Ecto neural progenitor cell (in vitro differentiated cells): ENCODE measurements around the gene SARM1.

Source experiments
- DNase-seq: peaks from one replicate; pipeline ENCODE4 v3.0.0-alpha.2; 2018; ENCODE audit warnings: low spot score

The SARM1 gene

DNA sequence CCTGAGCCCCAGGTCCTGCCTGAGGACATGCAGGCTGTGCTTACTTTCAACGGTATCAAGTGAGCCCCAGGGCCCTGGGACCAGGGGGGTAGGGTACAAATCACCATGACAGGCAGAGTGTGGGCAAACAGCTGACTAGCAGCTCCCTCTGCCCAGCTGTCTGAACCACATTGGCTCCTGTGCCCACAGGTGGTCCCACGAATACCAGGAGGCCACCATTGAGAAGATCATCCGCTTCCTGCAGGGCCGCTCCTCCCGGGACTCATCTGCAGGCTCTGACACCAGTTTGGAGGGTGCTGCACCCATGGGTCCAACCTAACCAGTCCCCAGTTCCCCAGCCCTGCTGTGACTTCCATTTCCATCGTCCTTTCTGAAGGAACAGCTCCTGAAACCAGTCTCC lies 24.5 kb downstream of the SARM1 start:
- DNase-seq, result no peak

DNA sequence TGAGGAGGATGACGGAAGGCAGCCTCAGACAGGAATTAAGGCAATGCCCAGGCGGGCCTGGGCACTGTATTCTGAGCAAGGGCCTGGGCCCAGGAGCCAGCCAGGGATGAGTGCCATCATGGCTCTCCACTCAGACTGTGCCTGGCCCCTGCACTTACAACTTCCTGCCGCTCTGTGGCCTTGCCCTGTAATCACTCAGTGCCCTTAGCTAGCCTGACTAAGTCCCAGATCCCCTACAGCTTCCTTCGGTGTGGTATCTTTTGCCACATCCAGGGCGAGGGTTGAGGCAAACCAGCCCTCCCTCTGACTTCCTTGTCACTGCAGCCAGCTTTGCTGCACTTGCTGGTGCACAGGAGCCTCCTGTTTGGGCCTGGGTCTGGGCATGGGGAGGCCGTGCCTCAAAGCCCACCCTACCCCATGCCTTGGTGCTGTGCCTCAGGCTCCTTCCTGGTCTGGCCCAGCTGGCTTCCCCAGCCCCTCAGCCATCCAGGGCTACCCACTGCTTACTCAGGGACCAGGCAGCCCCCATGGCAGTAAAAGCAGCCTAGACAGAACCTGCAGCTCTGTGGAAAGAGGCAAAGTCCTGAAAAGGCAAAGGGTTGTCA lies 25.2 kb downstream of the SARM1 start:
- no peak for DNase-seq

DNA sequence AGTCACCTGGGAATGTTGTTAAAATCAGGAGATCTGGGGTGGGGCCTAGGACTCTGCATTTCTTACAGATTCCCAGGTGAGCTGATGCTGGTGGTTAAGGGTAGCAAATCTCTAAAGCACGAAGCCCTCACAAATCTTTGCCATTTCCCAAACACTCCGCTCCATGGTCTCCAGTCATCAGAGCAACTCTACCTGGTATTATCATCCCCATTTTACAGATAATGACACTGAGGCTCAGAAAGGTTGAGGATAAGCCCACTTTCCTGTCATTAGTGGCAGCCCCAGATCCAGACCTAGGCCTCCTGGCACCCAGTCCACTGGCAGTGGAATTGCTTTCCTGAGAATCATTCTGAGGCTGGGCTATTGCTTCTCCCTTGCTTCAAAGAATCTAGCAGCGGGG lies 25.8 kb downstream of the SARM1 start:
- DNase-seq, result no peak

DNA sequence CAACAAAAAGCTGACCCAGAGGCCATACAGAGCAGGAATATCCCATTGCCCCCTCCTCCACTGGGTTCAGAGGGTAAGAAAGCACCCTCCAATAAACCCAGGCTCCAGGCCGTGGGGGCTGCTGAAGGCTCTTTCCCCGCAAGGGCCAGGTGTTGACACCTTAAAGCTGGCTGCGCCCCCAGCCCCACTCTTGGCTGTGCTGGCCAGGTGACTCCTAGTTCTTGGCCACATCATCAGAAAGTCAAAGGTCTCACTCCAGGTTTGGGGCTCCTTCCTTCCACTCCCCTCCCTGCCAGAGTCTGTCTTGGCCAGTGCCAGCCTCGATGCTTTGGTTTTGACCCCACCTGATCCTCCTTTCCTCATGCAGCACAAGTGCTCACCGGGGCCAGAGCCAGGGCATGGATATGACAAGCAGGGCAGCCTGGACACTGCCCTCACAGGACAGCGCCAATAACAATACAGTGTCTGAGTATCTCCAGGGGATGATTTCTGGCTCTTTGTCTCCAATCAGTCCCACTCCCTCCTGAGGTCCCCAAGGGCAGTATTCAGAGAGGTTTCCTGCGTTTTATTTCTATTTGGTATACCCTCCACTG lies 26.3 kb downstream of the SARM1 start:
- no peak for DNase-seq

DNA sequence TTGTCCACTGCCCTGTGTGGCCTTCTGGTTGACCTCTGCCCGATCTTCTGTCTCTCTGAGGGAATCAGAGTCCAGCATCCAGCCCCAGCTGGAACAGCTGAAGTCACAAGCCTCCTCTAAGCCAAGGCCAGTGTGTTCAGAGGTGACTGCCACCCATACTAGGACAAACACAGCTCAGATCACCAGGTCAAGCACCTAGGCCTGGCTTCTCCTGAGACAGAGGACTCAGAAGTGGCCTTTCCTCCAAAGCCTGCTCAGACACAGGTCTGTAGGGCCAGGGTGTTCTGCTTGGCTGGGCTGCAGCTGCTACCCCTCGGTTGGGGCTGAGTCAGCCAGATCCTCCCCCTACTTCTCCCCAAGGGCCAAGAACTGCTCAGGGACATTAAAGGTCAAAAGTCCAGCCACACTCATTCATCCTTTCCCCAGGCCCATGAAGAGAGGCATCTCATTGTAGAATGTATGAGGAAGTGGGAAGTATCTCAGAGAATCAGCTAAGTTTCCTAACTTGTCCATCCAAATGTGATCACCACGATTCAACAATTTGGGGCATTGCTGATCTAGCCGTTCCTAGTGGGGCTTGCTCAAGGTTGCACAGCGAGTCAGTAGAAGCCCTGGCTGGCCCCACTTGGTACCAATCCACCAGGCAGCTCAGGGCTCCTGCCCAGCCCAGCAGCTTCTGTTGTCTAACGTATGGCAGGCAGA lies 26.9 kb downstream of the SARM1 start:
- DNase-seq, result no peak

DNA sequence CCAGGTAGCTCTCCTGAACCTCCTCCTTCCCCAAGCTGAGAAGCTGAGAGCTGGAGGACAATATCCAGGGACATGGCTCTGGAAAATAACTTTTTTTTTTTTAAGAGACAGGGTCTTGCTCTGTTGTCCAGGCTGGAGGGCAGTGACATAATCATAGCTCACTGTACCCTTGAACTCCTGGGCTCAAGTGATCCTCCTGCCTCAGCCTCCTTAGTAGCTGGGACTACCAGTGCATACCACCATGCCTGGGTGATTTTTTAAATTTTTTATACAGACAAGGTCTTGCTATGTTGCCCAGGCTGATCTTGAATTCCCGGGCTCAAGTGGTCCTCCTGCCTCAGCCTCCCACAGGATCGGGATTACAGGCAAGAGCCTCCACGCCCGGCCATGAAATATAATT lies 28.3 kb downstream of the SARM1 start:
- no peak for DNase-seq

DNA sequence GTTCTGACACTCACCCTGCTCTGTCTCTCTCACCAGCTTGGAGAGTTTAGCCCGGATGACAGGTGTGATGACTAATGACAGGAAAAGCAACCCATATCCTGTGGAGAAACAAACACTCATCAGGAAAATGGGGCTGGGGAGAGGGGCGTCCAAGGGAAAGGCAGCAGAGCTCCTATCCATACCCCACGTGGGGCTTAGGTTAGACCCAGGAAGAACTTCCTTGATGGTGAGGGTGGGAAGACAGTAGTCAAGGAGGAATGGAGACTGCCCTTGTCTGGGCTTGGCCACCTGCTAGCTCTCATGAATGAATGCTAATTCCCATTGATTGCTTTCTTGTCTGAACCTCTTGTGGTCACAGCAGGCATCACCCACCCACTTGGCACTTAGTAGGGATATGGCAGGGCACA lies 30.7 kb downstream of the SARM1 start:
- no peak for DNase-seq

DNA sequence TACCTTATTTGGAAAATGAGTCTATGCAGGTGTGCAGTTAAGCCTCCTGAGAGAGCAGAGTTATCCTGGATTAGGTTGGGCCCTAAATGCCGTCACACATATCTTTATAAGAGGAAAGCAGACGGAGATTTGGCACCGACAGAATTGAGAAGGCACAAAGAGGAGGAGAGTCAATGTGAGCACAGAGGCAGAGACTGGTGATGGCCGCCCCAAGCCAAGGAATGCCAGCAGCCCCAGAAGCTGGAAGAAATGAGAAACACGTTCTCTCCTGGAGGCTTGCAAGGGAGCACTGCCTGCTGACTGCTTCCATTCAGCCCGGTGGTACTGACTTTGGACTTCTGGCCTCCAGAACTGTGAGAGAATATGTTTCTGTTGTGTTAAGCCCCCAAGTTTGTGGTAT lies 31.4 kb downstream of the SARM1 start:
- no peak for DNase-seq

DNA sequence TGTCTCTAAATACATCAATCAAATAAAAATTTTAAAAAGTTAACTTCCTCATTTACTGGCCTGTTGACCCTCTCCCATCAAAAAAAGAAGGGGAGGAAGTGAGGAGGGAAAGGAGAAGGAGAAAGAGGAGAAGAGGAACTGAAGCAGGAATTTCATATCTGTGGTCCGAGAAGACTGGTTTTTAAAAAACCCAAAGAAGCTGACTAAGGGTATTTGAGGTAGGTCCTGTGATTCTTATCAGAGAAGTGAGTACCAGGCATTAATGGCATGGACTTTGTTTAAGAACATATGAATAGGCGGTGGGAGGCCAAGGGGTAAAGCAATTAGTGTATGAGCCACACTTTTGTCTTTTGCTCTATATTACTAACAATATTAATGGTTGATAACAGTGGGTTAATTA lies 32.5 kb downstream of the SARM1 start:
- no peak for DNase-seq

DNA sequence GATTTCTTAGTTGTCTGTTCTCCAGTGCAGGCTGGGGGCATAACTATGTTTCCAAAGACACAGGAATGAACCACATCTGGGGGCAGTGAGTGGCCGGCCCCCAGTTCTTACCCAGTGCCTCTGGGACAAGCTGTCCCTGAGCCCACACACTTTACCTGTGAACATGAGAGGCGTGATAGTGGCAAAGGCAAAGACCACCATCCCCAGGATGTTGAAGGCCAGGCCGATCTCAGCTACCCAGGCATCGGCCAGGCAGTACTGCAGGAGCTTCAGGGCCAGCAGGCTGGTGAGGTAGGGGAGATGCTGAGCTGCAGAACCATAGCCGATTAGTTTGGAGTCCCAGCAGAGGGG lies 32.9 kb downstream of the SARM1 start:
- DNase-seq, result no peak

DNA sequence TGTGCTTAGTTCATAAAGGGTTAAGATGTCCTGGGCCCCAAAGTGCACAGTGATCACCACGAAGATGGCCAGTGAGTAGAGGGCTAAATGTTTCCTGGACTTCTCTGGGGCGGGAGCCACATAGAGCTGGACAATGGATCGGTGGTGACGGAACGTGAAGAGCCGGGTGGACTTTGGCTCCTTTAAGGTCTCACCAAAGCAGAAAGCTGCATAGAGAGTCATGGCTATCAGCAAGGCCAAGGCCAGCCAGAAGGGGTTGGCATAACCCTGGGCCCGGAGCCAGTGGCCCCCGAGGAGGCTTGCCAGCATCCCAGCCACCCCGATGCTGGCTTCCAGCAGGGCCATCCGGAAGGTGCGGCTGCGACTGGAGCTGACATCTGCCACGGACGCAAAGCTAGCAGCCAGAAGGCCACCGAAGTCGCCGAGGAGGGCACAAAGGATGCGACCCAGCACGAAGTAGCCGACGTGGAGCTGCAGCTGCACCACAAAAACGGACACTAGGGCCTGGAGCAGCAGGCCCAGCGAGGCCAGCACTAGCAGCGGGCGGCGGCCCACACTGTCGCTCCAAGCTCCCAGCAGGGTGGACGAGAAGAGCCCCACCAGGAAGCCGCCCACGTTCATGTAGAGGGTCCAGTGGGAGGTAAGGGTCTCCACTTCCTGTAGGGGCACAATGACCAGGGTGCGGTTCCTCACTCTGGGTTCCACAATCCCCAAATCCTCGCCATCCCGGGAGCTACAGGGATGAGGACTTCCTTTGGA lies 33.5 kb downstream of the SARM1 start:
- DNase-seq, result no peak

DNA sequence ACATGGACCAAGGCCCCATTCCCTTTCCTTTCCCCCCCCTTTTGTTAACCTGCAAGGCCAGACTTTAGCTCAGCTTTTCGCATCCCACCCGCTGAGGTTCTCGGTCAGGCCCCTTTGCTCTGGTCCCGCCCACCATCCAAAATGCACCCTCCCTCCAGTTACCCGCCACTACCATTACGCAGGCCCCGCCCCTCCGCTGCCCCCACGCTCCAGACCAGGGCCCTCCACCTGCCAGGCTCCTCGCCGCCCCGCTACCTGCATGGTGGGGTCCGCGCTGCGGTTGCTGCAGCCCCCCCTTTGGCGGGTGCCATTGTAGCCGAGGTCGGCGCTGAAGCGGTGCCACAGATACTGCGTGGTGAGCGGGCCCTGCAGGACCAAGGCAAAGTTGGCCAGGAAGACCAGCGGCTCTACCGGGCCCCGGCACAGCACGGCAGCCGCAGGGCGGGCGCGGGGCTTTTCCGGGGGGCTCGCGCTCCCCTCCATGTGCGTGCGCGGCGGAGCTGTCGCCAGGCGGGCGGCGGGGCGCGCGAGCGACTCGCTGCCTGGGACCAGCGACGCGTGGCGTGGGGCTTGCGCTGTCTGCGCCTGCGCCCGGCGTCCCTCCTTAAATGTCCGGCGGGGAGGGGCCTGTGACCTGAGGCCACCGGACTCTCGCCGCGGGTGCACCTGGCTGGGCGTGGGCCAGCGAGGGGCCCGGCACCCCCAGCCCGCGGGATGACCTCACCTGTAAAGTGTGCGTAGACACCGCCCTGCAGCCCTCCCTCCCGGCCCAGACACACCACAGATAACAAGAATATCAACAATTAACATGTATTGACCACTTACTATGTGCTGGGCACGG lies 34.4 kb downstream of the SARM1 start, which contains the start of gene SLC46A1:
TSS of gene SLC46A1 (minus strand) at position 581 of the 841 bp plus-strand sequence. CDS start at position 483, 98 bp downstream.
- DNase-seq, result peak; percentile 77

DNA sequence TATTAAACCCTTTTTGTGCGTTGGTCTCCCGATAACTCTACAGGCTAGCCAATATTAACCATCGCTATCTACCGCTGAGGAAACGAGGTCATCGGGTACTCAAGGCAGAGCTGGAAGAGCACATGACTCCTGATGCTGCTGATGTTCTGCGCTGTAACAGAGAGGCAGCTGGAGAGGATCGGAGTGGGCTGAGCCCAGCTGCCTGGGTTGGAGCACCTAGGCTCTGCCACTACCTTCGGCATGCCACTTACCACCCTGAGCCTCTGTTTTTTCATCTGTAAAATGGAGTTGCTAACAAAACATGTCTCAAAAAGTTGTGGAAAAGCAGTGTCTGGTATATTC lies 35.0 kb downstream of the SARM1 start:
- no peak for DNase-seq

DNA sequence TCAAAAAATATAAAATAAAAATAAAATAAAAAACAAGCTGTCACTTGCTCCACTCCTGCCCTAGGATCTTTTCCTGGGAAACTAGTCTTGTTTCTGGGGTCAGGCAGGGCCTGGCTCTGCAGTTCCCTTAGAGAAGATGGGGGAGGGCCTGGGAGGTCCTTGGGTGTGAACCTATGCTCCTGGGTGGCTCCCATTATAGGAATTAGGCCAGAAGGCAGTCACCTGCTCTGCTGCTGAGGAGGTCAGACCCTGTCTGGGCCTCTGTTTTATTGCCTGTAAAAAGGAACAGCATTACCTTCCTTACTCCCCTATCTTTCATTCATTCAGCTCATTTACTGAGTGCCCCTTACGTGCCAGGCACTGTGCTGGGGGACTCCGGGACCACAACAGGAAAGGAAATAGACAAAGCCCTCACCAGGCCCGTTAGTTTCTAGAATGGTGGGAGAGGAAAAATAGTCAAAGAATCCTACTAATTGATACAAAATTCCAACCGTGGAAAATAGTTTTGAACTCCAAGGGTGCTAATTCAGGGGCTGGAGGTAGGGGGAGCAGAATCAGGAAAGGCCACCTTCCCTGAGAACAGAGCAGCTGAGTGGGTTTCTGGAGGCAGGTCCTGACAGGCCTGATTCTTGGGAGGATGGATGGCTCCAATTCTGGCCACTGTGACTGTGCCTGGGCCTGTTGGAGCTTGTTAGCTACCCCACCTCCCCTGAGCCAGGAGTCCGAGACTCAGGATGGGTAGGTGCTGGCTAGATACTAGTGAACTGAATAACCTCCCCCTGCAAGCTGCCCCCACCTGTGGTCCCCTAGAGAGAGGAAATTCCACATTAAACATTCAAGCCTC lies 35.9 kb downstream of the SARM1 start:
- peak; percentile 39 for DNase-seq

DNA sequence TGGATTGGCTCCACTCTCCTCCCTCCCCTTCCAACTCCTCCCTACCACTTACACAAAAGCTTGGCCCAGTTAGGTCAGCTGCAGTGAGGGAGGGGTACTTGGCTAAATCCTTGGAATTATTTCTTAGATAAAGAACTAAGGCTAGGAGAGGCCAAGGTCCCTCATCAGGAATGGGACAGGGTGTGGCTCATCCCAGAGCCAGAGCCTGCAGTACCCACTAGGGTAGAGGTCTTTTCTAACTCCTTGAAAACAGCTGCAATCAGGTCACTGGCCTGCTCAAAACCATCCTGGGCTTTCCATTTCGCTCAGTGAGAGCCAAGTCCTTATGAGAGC lies 36.4 kb downstream of the SARM1 start:
- no peak for DNase-seq

DNA sequence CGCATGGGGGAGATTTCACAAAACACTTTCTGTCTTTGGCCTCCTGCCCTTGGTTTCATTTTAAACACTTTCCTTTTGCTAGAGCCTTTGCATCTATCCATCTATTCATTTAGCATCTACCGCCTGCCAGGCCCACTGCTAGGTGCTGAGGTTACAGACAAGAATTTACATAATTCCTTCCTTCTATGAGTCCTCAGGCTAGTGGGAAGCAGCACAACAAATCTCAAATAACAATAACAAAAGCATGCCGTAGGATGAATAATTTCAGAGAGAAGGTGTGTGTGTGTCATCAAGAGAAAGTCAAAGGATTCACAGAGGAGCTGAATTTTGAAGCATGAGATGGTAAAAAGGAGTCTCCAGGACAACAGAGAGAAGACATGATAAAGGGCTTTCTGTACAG lies 40.6 kb downstream of the SARM1 start:
- no peak for DNase-seq

DNA sequence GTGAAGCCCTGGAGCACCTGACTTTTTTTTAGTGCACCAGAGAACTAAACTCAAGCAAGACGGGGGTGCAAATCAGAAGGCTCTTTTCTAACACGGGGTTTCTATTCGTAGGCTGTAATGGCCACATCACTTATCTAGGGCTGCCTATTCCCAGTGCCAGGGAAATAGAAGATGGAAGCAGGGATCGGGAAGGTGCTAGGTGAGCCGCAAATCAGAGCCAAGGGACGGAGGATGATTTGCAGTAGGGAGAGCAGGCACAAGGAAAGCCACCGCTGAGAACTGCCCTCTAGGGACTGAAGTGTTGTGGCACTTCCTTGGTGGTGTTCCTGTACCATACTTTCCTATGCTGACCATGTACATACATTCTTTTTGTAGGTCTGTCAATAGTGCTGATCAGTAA lies 42.3 kb downstream of the SARM1 start:
- DNase-seq, result no peak

DNA sequence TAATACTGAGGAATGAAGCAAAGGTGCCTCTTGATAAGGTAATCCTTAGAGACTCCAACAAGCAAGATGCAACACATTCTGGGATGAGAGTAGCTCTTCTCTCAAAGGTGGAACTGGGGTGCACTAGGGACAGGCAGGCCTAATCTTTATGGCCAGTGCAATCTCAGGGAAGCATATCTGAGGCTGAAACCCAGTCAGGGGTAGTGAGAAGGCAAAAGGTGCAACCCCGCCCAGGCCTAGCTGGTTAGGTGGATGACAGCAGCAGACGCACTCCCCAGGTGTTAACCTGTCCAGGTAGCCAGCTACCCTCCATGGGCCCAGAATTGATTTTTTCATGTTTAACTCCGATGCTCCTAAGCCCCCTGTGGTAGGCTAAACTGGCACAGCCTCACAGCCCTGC lies 44.4 kb downstream of the SARM1 start:
- DNase-seq, result no peak

DNA sequence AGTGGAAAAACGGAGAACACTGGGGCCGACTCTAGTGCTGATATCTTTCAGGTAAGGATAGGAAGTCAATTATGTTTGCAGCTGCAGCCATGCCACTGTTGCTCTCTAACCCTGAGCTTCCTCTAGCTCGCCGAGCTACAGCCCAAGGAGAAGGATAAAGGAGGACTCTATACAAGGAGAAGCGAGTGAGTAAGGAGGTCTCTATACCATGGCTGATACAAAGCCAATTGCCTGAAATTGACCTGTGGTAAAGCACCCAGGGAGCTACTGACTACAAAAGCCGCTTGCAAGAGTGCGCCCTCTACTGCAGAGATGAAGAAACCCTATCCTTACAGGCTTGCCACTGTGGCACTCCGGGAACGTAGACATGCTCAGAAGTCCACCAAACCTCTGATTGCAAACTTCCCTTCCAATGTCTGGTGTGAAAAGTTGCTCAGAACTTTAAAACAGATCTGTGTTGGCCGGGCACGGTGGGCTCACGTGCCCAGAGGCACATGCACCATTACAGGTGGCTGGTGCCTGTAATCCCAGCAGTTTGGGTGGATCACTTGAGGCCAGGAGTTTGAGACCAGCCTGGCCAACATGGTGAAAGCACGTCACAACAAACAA lies 45.3 kb downstream of the SARM1 start:
- peak; percentile 80 for DNase-seq

DNA sequence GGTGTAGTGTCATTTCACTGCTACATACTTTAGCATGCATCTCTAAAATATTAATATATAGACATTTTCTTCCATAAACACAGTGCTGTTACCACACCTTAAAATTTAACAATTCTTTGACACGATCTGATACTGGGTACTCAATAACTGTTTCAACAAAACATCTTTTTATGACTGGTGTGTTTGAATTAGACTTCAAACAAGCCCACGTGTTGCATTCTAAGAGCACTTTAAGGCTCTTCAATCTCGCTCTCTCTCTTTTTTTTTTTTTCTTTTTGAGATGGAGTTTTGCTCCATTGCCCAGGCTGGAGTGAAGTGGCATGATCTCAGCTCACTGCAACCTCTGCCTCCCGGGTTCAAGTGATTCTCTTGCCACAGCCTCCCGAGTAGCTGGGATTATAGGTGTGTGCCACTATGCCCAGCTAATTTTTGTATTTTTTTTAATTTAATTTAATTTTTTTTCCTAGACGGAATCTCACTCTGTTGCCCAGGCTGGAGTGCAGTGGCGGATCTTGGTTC lies 50.4 kb downstream of the SARM1 start:
- no peak for DNase-seq

DNA sequence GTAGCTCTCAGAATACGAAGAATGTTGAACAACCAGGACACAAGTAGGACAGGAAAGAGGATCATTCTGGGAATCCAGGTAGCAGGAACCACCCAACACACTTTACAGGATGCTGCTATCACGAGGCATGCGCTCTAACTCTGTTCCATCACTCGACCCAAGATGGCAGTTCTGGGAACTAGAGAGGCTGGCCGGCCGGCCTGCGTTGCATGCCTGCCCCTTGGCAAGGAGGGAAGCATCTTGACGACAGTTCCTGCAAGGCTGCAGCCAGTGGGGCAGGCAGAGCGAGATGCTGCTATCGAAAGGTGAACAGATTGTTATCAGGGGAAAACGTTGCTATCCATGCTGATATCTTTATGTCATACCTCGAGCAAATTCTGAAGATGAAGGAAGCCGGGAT lies 53.7 kb downstream of the SARM1 start:
- no peak for DNase-seq
